ENCODE data around the gene BIRC7. TPM values are rescaled to one million over a fixed set of nuclear protein-coding genes. Genes with fewer than 3 reads are reported as not detected.

The BIRC7 gene
- total RNA-seq, 1 experiment from 2014 or later, result not detected

GRCh38 chr20:63274381-63275228 is 38.9 kb downstream of the BIRC7 start:
- DNase-seq (ENCODE audit: low read depth in 1 of 2, low spot score in 2 of 2), result no peak
- Histone ChIP-seq H3K27ac (no peak overlapping the region), H3K4me1 (replicated peaks) (peaks cover 12% of the 10 kb centered on the region), H3K9me3 (replicated peaks) (no peaks in the 10 kb centered on the region), H3K4me3 (no peak overlapping the region), H3K36me3 (peaks cover 57% of the 10 kb centered on the region), H3K27me3 (replicated peaks) (no peaks in the 10 kb centered on the region; the same call in none of the 2 replicates)

- no peak for DNase-seq (ENCODE audit: low read depth in 1 of 2, low spot score in 2 of 2)
- H3K36me3 ChIP-seq, result peaks cover 68% of the 10 kb centered on the region
- H3K4me3 ChIP-seq, result no peak overlapping the region
- no peak overlapping the region for H3K27ac ChIP-seq
- no peaks in the 10 kb centered on the region for H3K9me3 ChIP-seq (replicated peaks)
- no peaks in the 10 kb centered on the region; the same call in none of the 2 replicates for H3K27me3 ChIP-seq (replicated peaks)
- H3K4me1 ChIP-seq (replicated peaks), result peaks cover 12% of the 10 kb centered on the region
Measured at GRCh38 chr20:63275825-63276224, 40.1 kb downstream of the BIRC7 start.

DNA sequence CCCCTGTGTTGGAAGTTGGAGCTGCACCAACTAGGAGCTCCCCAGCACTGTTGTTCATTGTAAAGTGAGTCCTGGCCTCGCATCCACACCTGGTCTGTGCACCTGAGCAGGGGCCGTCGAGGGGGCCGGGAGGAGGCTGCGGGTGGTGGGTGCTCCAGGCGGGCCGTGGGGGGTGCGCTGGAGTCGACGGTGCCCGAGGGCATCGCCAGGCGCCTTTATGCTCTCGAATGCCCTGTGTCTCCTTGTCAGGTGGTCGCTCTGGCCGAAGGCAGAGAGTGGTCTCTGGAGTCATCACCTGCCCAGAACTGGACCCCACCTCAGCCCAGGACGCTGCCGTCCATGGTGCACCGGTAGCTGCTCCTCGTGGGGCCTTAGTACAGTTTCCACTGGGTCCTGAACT is 41.3 kb downstream of the BIRC7 start:
- no peak overlapping the region for H3K27ac ChIP-seq
- no peak overlapping the region for H3K4me3 ChIP-seq
- peaks cover 79% of the 10 kb centered on the region for H3K36me3 ChIP-seq
- DNase-seq (ENCODE audit: low read depth in 1 of 2, low spot score in 2 of 2), result no peak
- H3K4me1 ChIP-seq (replicated peaks), result peaks cover 12% of the 10 kb centered on the region
- H3K27me3 ChIP-seq (replicated peaks), result no peaks in the 10 kb centered on the region; the same call in 1 of the 2 replicates
- H3K9me3 ChIP-seq (replicated peaks), result no peaks in the 10 kb centered on the region

DNA sequence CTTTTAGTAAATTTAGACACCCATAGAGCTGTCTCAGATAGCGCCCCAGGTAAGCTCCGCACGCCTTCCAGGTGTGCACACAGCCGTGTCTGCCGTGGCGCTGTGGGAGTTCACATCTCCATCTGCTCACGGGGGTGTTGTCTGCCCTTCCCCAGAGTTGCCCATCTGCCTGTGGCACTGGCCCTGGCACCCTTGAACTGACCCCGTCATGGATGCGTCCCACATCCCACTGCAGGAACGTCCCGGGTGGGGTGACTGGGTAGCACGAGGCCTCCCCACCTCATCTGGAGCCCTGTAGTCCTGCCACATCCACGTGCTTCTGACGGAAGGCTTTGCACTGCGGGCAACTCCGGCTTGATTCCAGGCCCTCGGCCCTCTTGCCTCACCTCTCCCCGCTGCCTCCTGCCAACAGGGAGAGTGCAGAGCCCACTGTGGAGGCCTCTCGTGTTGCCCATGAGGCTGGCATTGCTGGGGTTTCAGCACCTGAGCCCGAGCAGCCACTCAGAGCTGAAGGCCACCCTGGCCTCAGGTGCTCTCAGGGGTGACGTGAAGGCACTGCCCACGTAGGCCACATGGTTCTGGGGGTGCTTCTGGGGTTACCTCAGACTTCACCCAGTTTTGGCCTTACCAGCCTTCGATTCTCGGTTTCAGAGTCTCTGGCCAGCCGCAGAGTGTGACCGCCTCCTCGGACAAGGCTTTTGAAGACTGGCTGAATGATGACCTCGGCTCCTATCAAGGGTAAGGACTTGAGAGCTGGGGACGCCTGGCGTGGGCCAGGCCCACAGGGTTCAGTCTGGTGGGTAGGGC is 42.0 kb downstream of the BIRC7 start:
- no peak overlapping the region for H3K27ac ChIP-seq
- H3K4me1 ChIP-seq (replicated peaks), result peaks cover 12% of the 10 kb centered on the region
- H3K9me3 ChIP-seq (replicated peaks), result no peaks in the 10 kb centered on the region
- DNase-seq (ENCODE audit: low read depth in 1 of 2, low spot score in 2 of 2), result no peak
- no peak overlapping the region for H3K4me3 ChIP-seq
- H3K27me3 ChIP-seq (replicated peaks), result no peaks in the 10 kb centered on the region
- H3K36me3 ChIP-seq, result peaks cover 83% of the 10 kb centered on the region

DNA sequence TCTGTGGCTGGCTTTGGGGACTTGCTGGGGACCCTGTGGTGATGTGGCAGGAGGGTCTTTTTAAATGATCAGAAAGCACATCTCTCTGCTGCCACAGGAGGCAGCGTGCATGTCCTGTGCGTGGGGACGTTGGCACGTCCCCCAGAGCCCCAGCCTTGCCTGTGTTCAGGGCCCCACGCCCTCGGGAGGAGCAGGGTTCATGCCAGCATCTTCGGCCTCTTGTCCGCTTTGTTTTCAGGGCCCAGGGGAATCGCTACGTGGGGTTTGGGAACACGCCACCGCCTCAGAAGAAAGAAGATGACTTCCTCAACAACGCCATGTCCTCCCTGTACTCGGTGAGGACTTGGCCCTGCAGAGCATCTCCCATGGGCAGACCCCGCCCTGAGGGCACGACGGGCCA is 43.0 kb downstream of the BIRC7 start:
- Histone ChIP-seq H3K27ac (no peak overlapping the region), H3K9me3 (replicated peaks) (no peaks in the 10 kb centered on the region), H3K4me1 (replicated peaks) (peaks cover 7% of the 10 kb centered on the region), H3K27me3 (replicated peaks) (no peaks in the 10 kb centered on the region), H3K4me3 (no peak overlapping the region), H3K36me3 (peaks cover 91% of the 10 kb centered on the region)
- DNase-seq (ENCODE audit: low read depth in 1 of 2, low spot score in 2 of 2), result no peak

GRCh38 chr20:63279931-63280330 is 44.2 kb downstream of the BIRC7 start:
- Histone ChIP-seq H3K4me3 (no peak overlapping the region), H3K36me3 (peaks cover 94% of the 10 kb centered on the region), H3K27ac (no peak overlapping the region), H3K9me3 (replicated peaks) (no peaks in the 10 kb centered on the region), H3K4me1 (replicated peaks) (no peaks in the 10 kb centered on the region), H3K27me3 (replicated peaks) (no peaks in the 10 kb centered on the region)
- no peak for DNase-seq (ENCODE audit: low read depth in 1 of 2, low spot score in 2 of 2)

GRCh38 chr20:63280371-63280770 is 44.7 kb downstream of the BIRC7 start:
- Histone ChIP-seq H3K9me3 (replicated peaks) (no peaks in the 10 kb centered on the region), H3K27me3 (replicated peaks) (no peaks in the 10 kb centered on the region), H3K4me1 (replicated peaks) (no peaks in the 10 kb centered on the region), H3K27ac (no peak overlapping the region), H3K36me3 (peaks cover 94% of the 10 kb centered on the region), H3K4me3 (no peak overlapping the region)
- DNase-seq (ENCODE audit: low read depth in 1 of 2, low spot score in 2 of 2), result no peak

GRCh38 chr20:63280929-63281545 is 45.3 kb downstream of the BIRC7 start:
- no peaks in the 10 kb centered on the region for H3K9me3 ChIP-seq (replicated peaks)
- DNase-seq (ENCODE audit: low read depth in 1 of 2, low spot score in 2 of 2), result no peak
- no peak overlapping the region for H3K4me3 ChIP-seq
- no peak overlapping the region for H3K27ac ChIP-seq
- H3K36me3 ChIP-seq, result peaks cover 94% of the 10 kb centered on the region
- no peaks in the 10 kb centered on the region for H3K27me3 ChIP-seq (replicated peaks)
- H3K4me1 ChIP-seq (replicated peaks), result no peaks in the 10 kb centered on the region

DNA sequence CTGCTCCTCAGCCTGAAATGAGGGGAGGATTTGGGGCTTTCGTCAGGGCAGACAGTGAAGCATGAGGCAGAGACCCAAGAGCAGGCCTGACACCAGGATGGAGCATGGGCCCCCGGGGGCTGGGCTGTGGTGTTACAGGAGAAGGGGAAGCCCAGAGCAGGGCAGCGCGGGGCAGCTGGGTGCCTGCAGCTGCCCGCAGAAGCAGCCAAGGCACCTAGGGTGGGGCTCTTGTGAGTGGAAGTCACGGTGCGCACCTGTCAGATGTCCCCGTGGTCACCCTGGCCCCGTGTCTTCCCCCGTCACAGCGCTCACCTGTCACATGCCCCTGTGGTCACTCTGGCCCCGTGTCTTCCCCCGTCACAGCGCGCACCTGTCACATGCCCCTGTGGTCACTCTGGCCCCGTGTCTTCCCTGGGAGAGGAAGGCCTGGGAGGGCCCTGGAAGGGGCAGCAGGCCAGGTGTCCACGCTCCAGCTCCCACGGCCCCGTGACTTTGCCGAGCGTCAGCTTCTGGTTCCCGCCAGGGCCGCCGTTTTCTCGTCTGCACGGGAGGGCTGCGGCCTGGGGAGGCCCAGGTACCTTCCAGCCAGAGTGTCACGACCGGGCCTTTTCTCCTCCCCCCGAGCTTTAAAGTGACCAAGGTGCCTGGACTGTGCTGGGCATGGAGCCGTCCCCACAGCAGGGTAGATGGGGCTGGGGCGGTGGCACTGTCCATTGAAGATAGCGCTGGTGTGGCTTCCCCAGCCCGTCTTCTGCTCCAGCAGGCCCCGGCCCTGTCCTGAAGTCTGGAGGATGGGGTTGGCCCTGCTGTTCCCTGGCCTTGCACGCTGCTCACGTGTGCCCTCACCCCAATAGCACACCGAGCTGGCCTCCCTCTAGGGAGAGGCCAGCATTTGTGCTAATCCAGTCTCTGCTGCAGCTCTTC is 46.3 kb downstream of the BIRC7 start:
- DNase-seq (ENCODE audit: low read depth in 1 of 2, low spot score in 2 of 2), result no peak
- Histone ChIP-seq H3K9me3 (replicated peaks) (no peaks in the 10 kb centered on the region), H3K4me3 (no peak overlapping the region), H3K36me3 (peaks cover 88% of the 10 kb centered on the region), H3K4me1 (replicated peaks) (no peaks in the 10 kb centered on the region), H3K27me3 (replicated peaks) (no peaks in the 10 kb centered on the region), H3K27ac (no peak overlapping the region)

DNA sequence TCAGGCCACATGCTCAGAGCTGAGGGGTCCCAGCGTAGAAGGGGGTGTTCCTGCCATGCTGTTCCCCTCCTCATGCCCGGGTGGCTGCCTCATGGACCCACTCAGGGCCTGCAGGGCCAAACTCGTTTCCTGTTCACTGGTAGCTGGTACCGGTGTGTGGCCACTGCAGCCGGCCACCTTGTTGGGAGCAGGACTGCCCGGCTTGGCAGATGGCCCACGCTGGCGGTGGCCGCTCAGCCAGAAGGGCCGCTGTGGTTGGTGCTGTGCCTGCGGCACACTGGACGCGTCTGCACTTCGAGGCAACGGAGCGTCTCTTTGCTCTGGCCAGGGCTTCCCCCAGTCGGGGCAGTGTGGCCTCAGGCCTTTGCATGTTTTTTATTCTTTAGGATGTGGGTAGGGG is 47.2 kb downstream of the BIRC7 start:
- H3K27ac ChIP-seq, result no peak overlapping the region
- H3K4me3 ChIP-seq, result no peak overlapping the region
- DNase-seq (ENCODE audit: low read depth in 1 of 2, low spot score in 2 of 2), result no peak
- no peaks in the 10 kb centered on the region for H3K9me3 ChIP-seq (replicated peaks)
- no peaks in the 10 kb centered on the region for H3K4me1 ChIP-seq (replicated peaks)
- peaks cover 86% of the 10 kb centered on the region for H3K36me3 ChIP-seq
- H3K27me3 ChIP-seq (replicated peaks), result no peaks in the 10 kb centered on the region

DNA sequence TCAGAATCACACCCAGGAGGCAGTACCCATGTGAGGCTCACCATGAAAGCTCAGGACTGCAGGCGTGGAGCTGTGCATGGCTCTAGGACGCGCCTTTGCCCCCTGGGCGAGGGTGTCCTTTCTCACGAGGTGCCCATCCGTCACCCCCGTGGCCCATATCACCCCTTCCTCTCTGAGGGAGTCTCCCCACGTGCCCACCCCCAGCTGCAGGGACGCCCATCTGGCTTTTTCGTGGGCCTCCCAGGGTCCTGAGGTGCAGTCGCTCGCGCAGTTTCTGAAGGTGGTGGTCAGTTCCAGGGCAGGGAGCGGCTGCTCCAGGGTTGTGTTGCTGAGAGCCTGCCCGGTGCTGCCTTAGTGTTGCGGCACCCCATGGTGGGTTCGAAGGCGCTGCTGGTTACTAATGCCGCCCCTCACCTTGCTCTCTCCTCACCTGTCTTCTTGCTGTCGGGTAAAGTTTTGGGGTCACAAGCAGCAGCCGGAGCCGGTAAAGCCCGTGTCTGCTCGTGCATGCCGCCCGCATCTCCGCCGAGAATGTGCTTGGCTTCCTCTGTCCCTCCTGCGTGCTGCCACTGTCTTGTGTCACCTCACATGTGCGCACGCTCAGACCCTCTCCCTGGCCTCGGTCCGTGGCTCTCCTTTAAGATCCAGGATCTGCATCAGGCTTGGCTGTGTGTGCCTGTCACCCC is 47.8 kb downstream of the BIRC7 start:
- Histone ChIP-seq H3K27me3 (replicated peaks) (no peaks in the 10 kb centered on the region), H3K36me3 (peaks cover 86% of the 10 kb centered on the region), H3K27ac (no peak overlapping the region), H3K4me1 (replicated peaks) (no peaks in the 10 kb centered on the region), H3K4me3 (no peak overlapping the region), H3K9me3 (replicated peaks) (no peaks in the 10 kb centered on the region)
- no peak for DNase-seq (ENCODE audit: low read depth in 1 of 2, low spot score in 2 of 2)

DNA sequence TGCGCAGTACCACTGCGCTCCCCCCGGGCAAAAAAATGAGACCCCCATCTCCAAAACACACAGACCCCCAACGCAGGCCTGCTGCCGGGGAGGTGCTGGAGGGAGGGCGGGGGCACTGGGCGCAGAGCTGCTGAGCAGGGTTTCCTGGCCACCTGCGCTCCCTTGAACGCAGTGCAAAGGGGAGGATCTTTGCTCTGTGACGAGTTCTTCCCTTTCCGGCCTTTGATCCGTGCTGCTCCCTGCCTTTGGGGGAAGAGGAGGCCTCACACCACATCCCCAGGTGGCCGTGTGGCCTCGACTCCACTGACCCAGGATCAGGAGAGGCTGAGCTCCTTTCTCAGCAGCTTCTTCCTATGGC is 48.4 kb downstream of the BIRC7 start:
- Histone ChIP-seq H3K27me3 (replicated peaks) (no peaks in the 10 kb centered on the region), H3K4me3 (no peak overlapping the region), H3K9me3 (replicated peaks) (no peaks in the 10 kb centered on the region), H3K4me1 (replicated peaks) (no peaks in the 10 kb centered on the region), H3K27ac (no peak overlapping the region), H3K36me3 (peaks cover 86% of the 10 kb centered on the region)
- DNase-seq (ENCODE audit: low read depth in 1 of 2, low spot score in 2 of 2), result no peak

GRCh38 chr20:63284544-63284949 is 48.8 kb downstream of the BIRC7 start:
- H3K9me3 ChIP-seq (replicated peaks), result no peaks in the 10 kb centered on the region
- no peak overlapping the region for H3K4me3 ChIP-seq
- H3K27me3 ChIP-seq (replicated peaks), result no peaks in the 10 kb centered on the region
- H3K27ac ChIP-seq, result no peak overlapping the region
- DNase-seq (ENCODE audit: low read depth in 1 of 2, low spot score in 2 of 2), result no peak
- H3K36me3 ChIP-seq, result peaks cover 86% of the 10 kb centered on the region
- no peaks in the 10 kb centered on the region for H3K4me1 ChIP-seq (replicated peaks)
